HG03095 (cell line): Measurements from ENCODE around the gene COA7.
A peak's percentile ranks its signal among the peaks of the same experiment; 100 is the strongest.

Source experiments
- ATAC-seq: cut with Tn5 transposase; IDR thresholded peaks from one replicate; pipeline ENCODE4 v1.9.1; 2021; ENCODE audit warnings: moderate library complexity; ENCODE audit not compliant: unreplicated experiment

Gene COA7

GRCh38 chr1:52636721-52637695, 61.1 kb downstream of the COA7 start:
- peak; percentile 80 for ATAC-seq

GRCh38 chr1:52635321-52636089, 62.6 kb downstream of the COA7 start:
- ATAC-seq = no peak
